ENCODE results near the gene FRMD4A. TPM values are rescaled to one million over a fixed set of nuclear protein-coding genes. Genes with fewer than 3 reads are reported as not detected.

The FRMD4A gene
- total and polyA plus RNA-seq, 2 of the 4 experiments (the other 2 are of a cell fraction) = 30.3 to 68.8 TPM

DNA sequence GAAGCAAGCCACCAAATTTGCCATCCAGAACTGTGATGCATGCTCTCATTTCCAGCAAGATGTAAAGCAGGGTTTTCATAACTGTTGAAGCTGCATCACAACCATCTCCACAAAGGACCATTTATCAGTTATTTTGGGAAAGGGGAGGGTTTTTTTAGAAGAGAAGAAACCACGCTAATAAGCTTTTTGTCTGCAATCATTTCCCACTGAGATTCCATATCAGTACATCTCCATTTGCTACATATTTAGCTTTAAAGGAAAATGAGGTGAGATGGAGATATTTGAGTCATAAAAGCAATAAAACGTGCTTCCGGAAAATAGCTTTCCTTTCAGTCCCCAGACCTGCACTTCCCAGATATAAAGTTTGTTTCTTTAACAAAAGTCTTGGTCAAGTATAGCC lies 258.2 kb downstream of the FRMD4A start (continued):
- TF ChIP-seq RFX5 (IDR thresholded peaks at IDR 0.05; ENCODE audit: low read depth, low read length) (no peak), NFE2L2 (IDR thresholded peaks at IDR 0.05; ENCODE audit: low read depth, low read length) (no peak), MAFK (IDR thresholded peaks at IDR 0.05; ENCODE audit: low read depth, low read length) (no peak)
- TF ChIP-seq, protein P1, sequence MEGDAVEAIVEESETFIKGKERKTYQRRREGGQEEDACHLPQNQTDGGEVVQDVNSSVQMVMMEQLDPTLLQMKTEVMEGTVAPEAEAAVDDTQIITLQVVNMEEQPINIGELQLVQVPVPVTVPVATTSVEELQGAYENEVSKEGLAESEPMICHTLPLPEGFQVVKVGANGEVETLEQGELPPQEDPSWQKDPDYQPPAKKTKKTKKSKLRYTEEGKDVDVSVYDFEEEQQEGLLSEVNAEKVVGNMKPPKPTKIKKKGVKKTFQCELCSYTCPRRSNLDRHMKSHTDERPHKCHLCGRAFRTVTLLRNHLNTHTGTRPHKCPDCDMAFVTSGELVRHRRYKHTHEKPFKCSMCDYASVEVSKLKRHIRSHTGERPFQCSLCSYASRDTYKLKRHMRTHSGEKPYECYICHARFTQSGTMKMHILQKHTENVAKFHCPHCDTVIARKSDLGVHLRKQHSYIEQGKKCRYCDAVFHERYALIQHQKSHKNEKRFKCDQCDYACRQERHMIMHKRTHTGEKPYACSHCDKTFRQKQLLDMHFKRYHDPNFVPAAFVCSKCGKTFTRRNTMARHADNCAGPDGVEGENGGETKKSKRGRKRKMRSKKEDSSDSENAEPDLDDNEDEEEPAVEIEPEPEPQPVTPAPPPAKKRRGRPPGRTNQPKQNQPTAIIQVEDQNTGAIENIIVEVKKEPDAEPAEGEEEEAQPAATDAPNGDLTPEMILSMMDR (conservative IDR thresholded peaks at IDR 0.05; ENCODE audit: low read depth, low read length) = no peak

DNA sequence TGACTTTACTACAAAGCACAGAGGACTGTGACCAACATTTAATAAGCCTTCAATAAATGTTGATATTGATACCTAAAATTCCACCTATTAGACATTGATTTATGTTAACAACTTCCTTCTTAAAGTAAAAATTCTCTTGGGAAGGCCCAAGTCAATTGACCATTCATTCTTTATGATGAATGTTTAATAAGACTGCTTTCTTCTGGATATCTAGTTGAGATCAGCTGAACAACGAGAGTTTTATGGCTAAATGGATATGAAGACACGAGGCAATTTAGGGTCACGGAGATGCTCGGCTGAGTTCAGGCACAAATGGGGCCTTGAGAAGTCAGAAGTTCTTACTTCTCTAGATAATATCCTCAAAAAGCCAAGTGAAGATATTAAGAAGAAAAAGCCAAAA lies 258.8 kb downstream of the FRMD4A start:
- Histone ChIP-seq H2AK9ac (replicated peaks; ENCODE audit: low read depth, low read length, poor library complexity) (no peak overlapping the region), H2BK120ac (ENCODE audit: low read depth, low read length) (no peak overlapping the region), H4K5ac (ENCODE audit: low read depth, low read length) (no peak overlapping the region), H3K56ac (ENCODE audit: extremely low read depth, insufficient read depth, low read length) (no peak overlapping the region), H2AFZ (replicated peaks; ENCODE audit: low read length, poor library complexity) (no peak overlapping the region), H2BK15ac (ENCODE audit: low read depth, low read length) (0 out of 3 replicates have a peak overlapping the region, but pooled peaks have one; percentile 14), H2BK20ac (ENCODE audit: low read depth, low read length) (0 out of 2 replicates have a peak overlapping the region, but pooled peaks have one; percentile 57), H3K36me3 (ENCODE audit: control insufficient read depth, insufficient read depth, low read length) (no peaks in the 10 kb centered on the region), H3K9me3 (ENCODE audit: control insufficient read depth, insufficient read depth, low read length) (no peaks in the 10 kb centered on the region), H3K4ac (ENCODE audit: low read depth, low read length) (peak overlapping the region; percentile 43), H4K91ac (ENCODE audit: insufficient read depth, low read depth, low read length) (no peak overlapping the region), H3K4me1 (ENCODE audit: control insufficient read depth, insufficient read depth, low read length) (peaks cover 6% of the 10 kb centered on the region), H2AK5ac (ENCODE audit: low read depth, low read length) (peak overlapping the region; percentile 63), H3K18ac (ENCODE audit: low read depth, low read length) (no peak overlapping the region), H4K8ac (ENCODE audit: low read depth in 2 of 2, low read length in 2 of 2) (no peak overlapping the region), H3K9me1 (ENCODE audit: insufficient read depth, low read length) (peaks cover 11% of the 10 kb centered on the region; the same call in 1 of the 2 replicates), H4K20me1 (ENCODE audit: insufficient read depth, low read length) (no peaks in the 10 kb centered on the region), H3K79me1 (ENCODE audit: low read depth in 1 of 2, low read length in 2 of 2) (no peaks in the 10 kb centered on the region), H3K23ac (ENCODE audit: low read depth, low read length) (no peak overlapping the region), H3K14ac (replicated peaks; ENCODE audit: low read depth, low read length) (no peak overlapping the region), H2BK5ac (ENCODE audit: low read depth, low read length, poor library complexity, severe bottlenecking) (no peak overlapping the region), H3K4me3 (ENCODE audit: insufficient read depth, low read depth, low read length) (no peak overlapping the region), H3K27ac (ENCODE audit: insufficient read depth, low read length) (no peak overlapping the region), H3K4me2 (ENCODE audit: low read depth, low read length) (no peak overlapping the region), H3K9ac (ENCODE audit: low read depth, low read length) (no peak overlapping the region), H3K27me3 (ENCODE audit: control insufficient read depth, insufficient read depth, low read length) (no peaks in the 10 kb centered on the region)
- CTCF ChIA-PET = no interaction called here
- dilution Hi-C loops (cut with HindIII; ENCODE audit: low sequenced_read_pairs, unreplicated experiment) (no loop called here), intact Hi-C loops (cut with micrococcal nuclease) (loop anchor here (5.0 kb wide), 1 partner anchor 100 kb away; no protein-coding TSS in a partner anchor), in situ Hi-C loops (cut with MboI; ENCODE audit: low sequenced_read_pairs) (no loop called here)
- POLR2A ChIA-PET (ENCODE audit: unreplicated experiment) = no interaction called here
- no CpG with 5 or more reads among the region's 4 CpGs for WGBS, 2 experiments (ENCODE audit: extremely low coverage in 2 of 2, insufficient read length in 1 of 2)
- DNase-seq (no peak), ATAC-seq (ENCODE audit: low read depth) (no peak)
- BruUV-seq (replicated peaks) = no TSS peak
- TF ChIP-seq, protein P2, sequence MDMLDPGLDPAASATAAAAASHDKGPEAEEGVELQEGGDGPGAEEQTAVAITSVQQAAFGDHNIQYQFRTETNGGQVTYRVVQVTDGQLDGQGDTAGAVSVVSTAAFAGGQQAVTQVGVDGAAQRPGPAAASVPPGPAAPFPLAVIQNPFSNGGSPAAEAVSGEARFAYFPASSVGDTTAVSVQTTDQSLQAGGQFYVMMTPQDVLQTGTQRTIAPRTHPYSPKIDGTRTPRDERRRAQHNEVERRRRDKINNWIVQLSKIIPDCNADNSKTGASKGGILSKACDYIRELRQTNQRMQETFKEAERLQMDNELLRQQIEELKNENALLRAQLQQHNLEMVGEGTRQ (IDR thresholded peaks at IDR 0.05; ENCODE audit: low read depth, low read length) = no peak
- no peak for TF ChIP-seq MAZ (IDR thresholded peaks at IDR 0.05; ENCODE audit: borderline replicate concordance, low read depth, low read length)
- no peak for TF ChIP-seq SMC3 (IDR thresholded peaks at IDR 0.05; ENCODE audit: low read depth, low read length)
- no peak for TF ChIP-seq POLR2A (IDR thresholded peaks at IDR 0.05; ENCODE audit: low read depth, low read length)
- no peak for TF ChIP-seq RFX5 (IDR thresholded peaks at IDR 0.05; ENCODE audit: low read depth, low read length)
- no peak for TF ChIP-seq RAD21 (IDR thresholded peaks at IDR 0.05; ENCODE audit: low read length)
- TF ChIP-seq, protein P3, sequence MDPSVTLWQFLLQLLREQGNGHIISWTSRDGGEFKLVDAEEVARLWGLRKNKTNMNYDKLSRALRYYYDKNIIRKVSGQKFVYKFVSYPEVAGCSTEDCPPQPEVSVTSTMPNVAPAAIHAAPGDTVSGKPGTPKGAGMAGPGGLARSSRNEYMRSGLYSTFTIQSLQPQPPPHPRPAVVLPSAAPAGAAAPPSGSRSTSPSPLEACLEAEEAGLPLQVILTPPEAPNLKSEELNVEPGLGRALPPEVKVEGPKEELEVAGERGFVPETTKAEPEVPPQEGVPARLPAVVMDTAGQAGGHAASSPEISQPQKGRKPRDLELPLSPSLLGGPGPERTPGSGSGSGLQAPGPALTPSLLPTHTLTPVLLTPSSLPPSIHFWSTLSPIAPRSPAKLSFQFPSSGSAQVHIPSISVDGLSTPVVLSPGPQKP (IDR thresholded peaks at IDR 0.05; ENCODE audit: borderline replicate concordance, low read depth, low read length) = no peak
- TF ChIP-seq, protein P1 (conservative IDR thresholded peaks at IDR 0.05; ENCODE audit: low read depth, low read length) = no peak
- TF ChIP-seq BHLHE40 (IDR thresholded peaks at IDR 0.05; ENCODE audit: low read depth, low read length) = no peak

Measured in IMR-90 (cell line).